HG02678 (cell line): ENCODE results near the gene GNG12.
"Not testable (repeated sequence)": the region's sequence is repeated elsewhere in the genome, so short reads cannot be mapped to it uniquely, and the experiment has no call there.

Experiments
- ATAC-seq: cut with Tn5 transposase; IDR thresholded peaks from one replicate; pipeline ENCODE4 v1.9.1; 2021; ENCODE audit warnings: mild to moderate bottlenecking, moderate library complexity; ENCODE audit not compliant: unreplicated experiment

The GNG12 gene

DNA sequence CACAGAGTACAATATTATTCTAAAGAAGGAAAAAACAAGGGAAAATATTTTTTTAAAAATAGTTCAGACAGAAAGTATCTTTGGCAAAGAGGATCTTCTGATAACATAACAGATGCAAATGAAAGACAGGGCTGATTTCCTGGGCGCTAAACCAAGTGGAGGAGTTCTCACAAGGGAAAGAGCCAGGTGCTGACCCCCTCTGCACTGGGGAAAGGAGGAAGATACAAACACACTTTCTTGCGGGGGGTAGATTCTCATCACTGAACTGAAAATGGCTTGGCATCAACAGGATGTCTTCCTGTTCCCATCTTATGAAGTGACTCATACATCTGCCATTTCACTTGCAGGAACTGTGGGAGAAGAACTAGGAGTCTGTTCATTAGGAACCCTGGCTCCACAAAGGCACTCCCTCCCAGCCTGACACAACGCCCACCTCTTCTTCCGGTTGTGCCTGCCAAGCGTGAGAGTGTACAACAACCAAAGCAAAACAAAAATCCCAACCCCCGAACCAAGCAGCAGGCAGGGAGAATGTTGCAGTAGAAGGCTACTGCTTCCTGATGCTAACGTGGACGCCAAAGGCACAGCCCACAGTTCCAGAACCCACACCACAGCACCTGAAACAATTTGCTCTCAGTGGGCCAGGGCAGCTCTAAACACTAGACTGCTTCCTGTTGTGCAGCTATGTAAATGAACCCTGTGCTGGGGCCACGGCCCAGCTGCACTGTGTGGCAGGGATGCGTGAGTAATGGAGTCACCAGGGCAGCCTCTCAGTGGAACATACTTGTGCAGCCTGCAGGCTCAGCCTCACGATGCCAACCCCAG lies 97.2 kb downstream of the GNG12 start:
- ATAC-seq: peak; percentile 96

DNA sequence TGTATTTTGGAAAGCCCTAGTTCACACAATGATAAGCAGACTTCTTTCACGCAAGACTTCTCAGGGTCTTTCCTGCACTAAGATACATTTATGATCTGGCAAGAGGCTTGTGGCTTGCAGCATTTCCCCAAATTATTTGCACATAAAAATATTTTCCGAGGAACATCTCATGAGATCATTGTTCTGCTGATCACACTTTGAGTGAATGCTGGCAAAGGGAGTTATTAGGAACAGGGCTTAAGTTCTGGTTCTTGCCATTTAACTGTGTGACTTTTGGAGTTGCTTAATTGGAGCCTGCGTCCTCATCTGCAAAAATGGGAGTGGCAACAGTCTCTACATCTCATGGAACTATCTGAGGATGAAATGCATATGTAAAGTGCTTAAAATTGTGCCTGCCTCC lies 98.1 kb downstream of the GNG12 start:
- no peak for ATAC-seq

DNA sequence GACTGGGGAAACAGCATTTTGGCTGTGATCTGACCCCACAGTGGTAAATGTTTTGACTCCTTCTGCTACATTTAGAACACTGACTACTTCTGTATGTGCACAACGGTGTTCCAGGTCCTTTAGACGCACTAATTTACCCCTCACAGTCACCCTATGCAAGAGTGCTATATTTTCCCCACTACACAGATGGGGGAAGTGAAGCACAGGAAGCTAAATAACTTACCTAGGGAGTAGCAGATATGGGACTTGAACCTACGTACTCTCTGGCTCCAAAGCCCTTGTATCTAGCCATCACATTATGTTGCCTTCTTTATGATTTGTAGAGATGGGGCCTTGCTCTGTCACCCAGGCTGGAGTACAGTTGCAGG lies 99.0 kb downstream of the GNG12 start:
- ATAC-seq: no peak

DNA sequence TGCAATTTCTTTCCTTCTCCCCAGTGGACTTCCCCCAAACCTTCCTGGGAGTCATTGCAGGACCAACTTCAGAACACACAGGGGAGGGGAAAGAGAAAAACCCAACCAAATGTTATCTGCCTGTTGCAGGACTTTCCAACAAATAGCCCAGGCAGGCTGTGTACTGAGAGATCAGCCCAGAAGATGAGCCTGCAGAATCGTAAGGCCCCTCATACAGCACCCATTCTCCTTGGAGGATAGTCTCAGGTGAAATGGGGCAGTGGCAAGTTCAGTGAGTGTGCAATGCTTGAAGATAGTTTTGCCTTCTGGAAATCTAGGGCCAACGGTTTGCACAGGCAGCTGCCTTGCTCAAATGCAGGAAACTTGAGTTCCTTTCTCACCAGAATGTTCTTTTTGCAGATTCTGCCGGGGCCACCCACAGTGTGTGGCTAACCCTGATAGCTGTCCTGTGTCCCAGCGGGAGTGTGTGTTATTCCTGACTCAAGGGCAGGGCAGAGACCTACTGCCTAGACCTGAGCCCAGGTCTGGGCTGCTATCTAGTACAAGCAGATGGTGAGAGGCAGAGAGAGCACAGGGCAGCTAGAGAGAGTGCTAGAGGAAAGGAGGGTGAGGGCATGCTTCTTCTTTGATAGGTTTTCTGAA lies 99.5 kb downstream of the GNG12 start:
- no peak for ATAC-seq

DNA sequence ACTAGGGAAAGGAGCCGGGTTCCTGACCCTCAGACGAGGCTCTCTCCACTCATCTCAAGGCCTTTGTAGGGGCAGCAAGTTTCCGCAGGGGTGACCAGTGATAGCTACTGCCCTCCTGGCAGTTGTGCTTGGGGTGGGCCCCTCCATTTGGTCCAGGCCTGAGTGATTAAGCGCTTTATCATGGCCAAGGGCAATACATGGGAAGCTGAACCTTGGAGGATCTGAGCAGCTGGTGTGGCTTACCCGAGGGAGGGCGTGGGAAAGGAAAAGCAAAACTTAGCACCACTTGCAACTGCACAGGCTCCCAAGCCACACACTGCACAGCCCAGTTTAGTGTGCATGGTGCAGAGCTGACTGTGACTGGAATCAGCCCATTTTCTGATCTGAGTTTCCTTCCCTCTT lies 100.5 kb downstream of the GNG12 start:
- ATAC-seq: peak; percentile 35

DNA sequence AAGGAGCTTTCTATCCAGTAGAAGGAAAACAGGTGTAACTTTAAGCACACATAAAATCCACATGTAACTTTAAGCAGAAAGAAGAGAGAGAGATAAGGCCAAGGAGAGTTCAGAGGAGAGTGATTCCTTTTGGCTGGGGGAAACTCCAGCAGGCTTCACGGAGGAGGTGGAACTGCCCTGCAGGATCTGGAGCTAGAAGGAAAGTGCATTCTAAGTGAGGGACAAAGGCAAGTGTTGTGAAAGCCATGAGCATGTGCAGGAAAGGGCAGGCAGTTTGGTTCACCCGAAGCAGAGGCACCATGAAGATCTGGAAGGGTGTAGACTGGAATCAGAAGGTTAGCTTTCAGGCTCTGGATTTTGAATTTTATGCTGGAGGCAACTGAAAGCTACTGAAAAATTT lies 101.9 kb downstream of the GNG12 start:
- ATAC-seq: no peak

DNA sequence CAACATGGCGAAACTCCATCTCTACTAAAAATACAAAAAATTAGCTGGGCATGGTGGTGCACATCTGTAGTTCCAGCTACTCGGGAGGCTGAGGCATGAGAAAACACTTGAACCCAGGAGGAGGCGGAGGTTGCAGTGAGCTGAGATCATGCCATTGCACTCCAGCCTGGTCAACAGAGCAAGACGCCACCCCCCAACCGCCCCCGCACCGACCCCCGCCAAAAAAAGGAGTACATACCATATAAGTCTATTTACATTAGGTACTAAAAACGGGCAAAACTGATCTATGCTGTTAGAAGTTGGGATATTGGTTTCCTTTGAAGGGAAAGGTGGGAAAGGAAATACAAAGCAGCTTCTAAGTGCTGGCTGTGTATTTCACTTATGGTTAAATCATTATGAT lies 103.0 kb downstream of the GNG12 start:
- not testable (repeated sequence) for ATAC-seq

DNA sequence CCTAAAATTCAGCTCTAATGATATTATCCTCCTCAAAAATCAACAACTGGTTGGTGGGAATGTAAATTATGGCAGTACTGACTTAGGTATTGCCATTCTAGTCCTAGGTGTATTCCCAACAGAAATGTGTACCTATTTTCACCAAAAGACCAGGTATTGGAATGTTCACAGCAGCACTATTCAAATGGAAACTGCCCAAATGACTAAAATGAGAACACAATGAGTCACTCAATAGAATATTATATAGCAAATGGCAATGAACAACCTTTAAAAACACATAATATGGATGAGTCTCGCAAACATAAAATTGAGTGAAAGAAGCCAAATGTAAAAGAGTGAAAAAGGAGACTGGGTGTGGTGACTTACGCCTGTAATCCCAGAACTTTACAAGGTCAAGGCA lies 103.4 kb downstream of the GNG12 start:
- no peak for ATAC-seq

DNA sequence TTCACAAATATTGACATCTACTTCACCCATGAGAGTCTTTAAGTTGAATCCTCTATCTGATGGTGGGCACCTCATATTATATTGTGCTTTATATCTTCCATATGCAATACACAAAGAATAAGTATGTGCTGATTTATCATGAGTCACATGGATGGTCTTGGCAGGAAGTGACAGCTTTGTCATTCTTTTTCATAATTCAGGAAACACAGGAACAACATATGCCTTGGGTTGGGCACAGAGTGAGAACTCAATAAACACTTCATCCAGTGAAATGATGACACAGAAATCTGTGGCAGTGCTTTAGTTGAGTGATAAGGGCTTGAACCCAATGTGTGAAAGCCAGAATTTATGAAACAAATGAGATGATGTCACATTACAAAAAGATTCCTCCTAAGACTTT lies 107.0 kb downstream of the GNG12 start:
- ATAC-seq: no peak

DNA sequence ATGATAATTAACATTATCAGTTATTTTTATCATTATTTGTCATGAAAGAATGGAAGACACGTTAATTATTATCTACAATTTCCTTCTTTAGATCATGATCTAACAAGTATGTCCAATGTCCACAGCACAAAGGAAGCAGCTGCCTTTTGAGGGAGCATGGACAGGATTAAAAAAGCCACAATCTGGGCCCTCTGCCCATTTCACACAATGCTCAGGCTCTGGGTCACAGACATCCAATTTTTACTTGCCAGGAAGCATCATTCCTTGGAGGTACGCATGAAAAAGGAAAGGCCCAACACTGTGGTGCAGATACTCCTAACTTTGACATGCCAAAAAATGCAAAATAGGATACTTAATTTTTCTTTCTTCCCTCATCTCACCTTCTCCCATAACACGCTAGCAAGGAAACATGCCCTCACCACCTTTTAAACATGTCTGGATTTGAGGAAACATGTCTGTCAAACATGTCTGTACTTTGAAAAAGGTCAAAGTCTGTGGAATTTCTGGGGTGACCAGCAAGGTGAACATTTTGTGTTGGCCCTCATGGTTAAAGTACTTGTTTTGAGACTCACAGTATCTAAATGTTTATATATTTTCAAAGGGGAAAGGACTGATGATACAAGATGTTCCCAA lies 108.2 kb downstream of the GNG12 start:
- no peak for ATAC-seq

DNA sequence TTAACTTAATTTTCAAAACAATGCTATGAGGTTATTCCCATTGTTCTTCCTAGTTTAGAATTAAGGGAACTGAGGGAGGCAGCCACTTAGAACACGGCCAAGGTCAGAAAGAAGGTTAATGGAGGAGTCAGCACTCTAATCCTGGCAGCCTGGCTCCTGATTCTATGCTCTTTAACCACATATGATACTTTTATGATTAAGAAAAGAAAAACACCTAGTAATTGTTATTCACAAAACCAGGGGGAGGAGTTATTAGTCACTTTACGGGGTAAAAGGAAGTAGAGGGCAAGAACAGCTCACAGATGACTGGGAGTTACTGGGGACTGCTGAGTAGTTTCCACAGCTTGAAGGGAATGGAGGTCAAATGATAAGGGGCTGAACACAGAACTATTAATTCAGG lies 109.6 kb downstream of the GNG12 start:
- ATAC-seq: peak; percentile 59

DNA sequence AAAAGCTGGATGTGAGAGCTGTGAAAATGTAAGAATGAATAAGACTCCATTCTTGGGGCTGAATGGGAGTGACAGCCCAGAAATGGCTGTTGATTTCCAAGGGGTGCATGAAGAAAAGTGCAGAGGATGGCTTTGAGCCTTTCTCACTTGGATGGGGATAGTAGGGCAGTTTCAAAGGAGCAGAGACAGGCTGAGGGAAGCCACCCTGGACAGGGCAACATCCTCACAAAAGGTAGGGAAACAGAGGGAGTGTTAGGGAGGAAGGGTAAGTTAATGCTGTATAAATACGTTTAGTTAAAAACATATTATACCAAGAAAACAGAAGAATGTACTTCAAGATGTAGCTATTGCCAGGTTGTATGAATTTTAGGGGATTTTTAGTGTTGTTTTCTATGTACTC lies 110.1 kb downstream of the GNG12 start:
- no peak for ATAC-seq

DNA sequence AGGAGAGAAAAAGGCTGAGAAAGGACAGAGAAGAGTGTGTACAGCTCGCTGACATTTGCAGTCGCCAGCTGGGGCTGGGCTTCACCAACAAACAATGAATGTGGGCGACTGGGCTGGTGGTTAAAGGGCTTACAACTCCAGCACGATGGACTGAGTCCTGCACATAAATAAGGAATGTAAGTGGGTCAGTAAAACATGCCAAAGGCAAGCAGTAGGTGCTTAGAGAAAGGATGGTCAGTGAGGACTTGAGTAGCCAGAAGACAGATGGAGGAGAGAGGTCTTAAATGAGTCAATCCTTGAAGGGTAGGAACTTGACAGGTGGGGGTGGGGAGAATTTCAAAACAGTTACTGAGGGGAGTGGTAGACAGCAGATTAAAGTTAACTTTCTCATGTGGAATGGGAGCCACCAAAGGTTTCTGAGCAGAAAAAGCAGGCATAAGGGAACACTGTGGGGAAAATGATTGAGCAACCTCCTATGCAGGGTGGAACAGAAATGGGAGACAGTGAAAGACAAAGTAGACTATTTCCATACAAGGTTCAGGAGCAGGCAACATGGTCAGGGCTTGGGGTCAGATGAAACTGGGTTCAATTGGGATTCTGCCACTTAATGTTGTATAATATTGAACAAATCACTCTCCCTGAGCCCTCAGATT lies 110.8 kb downstream of the GNG12 start:
- no peak for ATAC-seq

DNA sequence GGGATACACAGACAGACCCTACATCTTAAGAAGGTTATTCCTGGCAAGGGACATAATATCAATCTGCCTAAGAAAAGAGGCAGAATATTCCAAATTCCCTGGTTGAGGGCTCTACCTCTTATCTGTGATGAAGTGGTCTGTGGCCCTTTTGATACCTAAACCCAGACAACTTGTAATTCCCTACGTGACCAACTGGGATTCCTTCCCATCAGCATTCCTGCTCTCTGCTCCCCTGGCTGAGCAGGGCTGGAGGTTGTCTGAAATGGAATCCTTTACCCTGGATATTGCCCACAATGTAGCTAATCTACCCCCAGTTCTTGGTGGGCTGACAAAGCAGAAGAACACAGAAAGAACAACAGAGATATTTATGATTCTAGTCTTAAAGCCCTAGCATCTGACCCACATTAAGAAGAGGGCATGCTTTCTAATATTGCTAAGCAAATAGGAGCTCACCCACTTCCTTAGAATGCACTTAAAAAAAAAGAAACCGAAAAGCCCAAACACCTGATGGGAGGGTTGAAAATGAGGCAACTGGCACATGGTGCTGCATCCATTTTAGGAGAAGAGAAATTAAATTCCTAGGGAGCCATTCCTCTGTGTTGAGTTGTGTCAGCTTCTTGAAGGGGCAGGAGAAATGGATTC lies 111.5 kb downstream of the GNG12 start:
- peak; percentile 55 for ATAC-seq

DNA sequence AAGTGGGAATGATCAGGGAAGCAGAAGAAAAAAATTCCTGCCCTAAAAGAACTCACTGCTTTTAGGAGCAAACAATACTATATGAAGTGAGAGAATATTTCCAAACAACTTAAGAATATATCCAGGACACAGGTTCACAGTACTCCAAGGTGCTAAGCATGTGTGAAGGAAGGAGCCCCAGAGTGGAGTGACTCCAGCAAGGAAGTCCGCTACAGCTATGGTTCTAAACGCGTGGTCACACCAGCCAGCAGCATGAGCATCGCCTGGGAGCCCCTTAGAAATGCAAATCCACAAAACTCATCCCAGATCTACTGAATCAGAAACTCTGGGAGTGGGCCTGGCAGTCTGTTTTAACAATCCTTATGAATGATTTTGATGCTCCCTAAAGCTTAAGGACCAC lies 112.2 kb downstream of the GNG12 start:
- no peak for ATAC-seq

DNA sequence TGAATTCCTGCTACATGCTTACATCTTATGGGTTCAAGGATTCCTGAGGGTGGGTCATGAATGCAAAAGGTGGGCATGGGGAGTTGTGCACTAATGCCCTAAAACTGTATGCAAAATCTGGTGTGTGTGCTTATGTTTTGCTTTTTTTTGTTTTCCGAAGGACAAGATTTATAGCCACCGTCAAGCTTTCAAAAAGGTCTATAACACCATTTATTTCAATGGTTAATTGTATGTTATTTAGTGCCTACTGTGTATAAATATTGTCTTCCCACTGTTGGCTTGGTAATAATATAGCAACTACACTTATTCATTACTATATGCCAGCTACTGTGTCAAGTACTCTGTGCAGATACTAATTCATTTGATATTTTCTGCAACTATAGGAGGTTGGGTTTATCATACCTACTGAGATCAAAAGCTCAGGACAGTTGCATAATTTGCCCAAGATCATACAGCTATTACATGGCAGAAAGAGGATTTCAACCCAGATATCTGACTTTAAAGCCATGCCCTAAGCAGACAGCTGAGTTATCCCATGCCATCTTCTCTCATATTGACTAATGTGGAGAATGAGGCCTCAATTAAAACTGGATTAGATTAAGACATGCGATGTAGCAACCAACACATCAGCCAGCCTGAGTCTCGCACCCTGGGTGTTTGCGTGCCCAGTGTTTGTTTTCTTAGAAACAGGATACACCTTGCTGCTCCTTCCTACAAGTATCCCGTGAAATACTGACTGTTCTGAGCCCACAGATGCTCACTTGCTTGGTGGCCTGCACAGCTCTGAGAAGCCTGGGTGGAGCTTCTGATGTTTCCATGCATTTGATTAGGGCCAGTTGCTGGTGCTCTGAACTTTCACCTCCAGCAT lies 113.7 kb downstream of the GNG12 start:
- no peak for ATAC-seq

DNA sequence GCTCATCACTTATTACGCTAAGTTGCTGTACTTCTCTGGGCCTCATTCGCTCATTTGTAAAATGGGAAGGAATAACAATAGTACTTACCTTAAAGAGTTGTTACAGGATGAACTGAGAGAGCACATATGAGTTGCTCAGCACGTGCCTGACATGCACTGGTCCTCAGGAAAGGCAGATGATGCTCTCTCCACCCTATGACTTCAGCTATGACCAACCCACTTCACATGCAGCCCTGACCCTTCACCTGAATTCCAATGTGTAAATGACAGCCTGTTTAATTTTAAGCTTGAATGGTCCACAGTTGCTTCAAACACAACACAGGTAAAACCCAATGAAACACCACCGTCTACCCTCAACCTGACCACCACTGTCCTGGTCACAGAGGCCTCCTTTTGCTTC lies 115.4 kb downstream of the GNG12 start:
- ATAC-seq: no peak

DNA sequence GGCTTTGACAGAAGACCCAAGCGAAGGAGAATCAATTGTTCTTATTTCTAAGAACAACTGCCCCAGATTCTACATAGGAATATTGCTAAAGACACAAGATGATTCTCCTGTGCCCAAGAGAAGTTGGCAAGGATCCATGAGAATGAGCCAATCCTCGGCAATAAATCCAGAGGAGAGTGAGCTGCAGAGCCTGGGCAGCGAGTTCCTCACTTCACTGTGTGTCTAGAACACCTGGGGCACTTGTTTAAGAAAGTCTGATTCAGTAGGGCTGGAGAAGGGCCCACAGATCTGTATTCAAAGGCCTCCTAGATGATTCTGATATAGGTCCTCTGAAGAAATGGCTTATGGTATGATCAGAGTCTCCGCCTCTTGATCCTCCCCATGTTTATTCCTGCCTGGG lies 116.5 kb downstream of the GNG12 start:
- ATAC-seq: no peak

DNA sequence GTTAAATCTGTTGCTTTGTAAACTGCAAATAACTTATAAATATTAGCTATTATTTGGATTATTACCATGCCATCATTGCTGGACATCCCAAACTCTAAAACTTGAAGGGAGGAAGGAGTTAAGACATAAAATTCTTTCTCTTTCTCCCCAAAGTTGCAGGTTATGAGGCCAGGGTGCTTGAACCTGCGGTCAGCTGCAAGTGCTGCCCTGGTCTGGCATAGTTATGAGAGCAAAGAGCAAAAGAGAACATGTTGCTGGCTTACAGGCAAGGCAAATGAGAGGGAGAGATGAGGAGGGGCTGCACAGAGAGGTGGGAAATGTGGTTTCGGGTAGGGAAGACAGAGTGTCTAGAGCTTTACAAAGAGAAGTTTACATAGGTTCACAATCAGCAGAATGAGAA lies 117.4 kb downstream of the GNG12 start:
- no peak for ATAC-seq
